ENCODE measurements around the gene B3GNT7.

B3GNT7 gene

GRCh38 chr2:231384109-231384435, 11.4 kb upstream of the B3GNT7 start:
- no peak for DNase-seq (ENCODE audit: low read depth in 2 of 2)

GRCh38 chr2:231384970-231385369, 10.5 kb upstream of the B3GNT7 start:
- no peak for DNase-seq (ENCODE audit: low read depth in 2 of 2)

DNA sequence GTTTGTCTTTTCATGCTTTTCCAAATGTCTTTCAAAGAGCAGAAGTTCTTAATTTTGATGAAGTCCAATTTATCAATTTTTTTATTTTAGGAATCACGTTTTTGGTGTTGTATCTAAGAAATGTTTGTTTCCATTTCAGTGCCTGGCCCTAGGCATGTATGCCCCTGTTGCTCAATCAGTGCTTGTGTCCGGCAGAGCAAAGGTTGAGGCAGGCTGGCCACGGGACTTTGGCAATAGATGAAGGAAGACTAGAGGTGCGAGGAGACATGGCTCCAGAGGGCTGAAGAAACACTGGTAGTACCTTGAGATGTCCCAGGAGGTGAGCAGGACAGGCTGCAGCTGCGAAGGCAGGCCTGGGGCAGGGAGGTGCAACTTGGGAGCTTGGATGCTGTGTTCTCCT, 10.1 kb upstream of the B3GNT7 start:
- no peak for DNase-seq (ENCODE audit: low read depth in 2 of 2)

DNA sequence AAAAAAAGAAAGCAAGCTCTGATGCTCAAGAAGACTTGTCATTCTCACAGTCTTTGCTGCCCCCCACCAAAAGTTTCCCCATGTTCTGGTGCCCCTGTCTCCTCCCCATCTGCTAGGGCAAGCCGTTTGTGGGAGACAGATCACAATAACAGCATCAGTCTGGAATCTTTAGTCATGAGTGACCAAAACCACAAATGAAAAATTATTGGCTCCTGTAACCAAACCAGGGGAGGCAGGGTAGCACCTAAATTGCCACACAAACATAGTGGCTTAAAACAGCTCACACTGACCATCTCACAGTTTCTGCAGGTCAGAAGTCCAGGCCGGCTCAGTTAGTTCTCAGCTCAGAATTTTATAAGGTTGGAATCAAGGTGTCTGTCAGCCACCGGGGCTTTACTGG, 9.1 kb upstream of the B3GNT7 start:
- DNase-seq (ENCODE audit: low read depth in 2 of 2): no peak

DNA sequence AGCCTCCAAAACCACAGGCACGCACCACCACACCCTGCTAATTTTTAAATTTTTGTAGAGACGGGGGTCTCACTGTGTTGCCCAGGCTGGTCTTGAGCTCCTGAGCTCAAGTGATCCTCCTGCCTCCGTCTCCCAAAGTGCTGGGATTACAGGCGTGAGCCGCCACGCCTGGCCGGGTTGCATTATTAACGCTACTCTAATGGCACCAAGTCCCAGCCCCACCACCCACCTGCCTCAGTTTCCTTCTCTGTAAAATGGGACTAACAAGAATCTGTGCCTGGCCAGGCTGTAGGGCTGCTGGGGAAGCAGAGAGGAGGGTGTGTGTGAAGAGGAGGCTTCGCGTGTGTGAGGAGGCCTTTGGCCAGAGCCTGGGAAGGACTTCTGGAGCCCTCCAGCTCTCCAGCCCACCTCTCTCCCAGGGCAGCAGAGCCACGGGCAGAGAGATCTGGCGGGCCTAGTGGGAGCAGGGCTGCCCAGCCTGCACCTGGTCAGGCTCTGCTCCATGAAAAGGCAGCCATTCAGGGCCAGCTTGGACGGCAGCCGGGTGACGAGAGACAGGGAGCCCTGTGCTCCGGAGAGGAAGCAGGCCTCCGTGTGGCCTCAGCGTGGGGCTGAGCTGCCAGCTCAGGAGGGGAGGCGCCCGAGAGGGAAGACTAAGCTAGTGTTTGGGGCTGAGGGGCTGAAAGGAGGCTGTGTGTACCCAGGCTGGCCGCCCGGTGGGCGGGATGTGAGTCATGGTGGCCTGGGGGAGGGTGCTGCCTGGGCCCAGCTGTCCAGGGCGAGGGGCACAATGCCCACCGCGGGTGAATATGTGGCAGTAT, 7.4 kb upstream of the B3GNT7 start:
- DNase-seq (ENCODE audit: low read depth in 2 of 2): no peak

DNA sequence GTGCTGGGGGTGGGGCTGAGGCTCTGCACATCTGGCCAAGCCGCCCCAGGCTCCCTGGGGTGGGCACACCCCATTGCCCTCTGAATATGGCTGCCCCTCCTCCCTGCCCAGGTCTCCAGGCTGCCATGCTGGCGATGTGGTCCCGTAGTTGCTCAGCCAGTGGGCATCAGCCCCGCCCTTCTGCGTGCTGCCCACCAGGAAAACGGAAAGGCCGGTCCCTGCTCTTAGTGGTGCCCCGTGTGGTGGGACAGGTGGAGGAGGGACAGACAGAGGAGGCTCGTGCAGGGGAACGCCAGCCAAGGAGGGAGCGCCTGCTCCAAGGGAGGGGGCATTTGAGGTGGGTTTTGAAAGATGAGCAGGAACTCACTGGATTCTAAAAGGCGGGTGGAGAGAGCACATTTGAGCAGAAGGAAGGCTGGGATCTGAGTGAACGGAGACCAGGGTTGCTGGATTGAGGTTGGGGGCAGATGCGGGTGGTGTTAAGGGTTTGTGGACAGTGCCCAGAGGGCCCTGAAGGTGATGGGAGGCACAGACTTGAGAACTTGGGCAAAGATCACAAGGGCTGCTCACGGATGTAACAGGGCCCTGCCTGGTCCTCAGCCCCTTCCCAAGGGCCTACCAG, 6.7 kb upstream of the B3GNT7 start:
- DNase-seq (ENCODE audit: low read depth in 2 of 2): no peak

DNA sequence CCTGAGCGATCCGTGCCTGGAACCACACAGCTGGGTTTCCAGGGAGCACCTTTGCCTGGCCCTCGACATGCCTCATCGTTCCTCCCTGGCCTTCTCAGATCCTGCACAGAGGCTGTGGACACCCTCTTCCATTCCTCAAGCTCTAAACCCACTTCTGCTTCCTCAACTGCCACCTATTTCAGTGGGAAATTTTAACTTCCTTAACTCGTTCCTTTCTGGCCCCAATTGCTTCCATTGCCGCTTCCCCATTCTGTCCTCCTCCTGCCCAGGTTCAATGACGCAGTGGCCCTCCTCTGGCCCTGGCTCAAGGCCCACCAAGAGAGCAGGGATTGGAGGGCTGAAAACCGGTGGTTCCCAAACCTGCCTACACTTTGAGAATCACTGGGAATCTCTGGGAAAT, 4.8 kb upstream of the B3GNT7 start:
- no peak for DNase-seq (ENCODE audit: low read depth in 2 of 2)

GRCh38 chr2:231391981-231392380, 3.5 kb upstream of the B3GNT7 start:
- no peak for DNase-seq (ENCODE audit: low read depth in 2 of 2)

- DNase-seq (ENCODE audit: low read depth in 2 of 2): no peak
These were observed 2.9 kb upstream of the B3GNT7 start for GRCh38 chr2:231392431-231393148.

GRCh38 chr2:231393149-231394131, 2.1 kb upstream of the B3GNT7 start:
- no peak for DNase-seq (ENCODE audit: low read depth in 2 of 2)

DNA sequence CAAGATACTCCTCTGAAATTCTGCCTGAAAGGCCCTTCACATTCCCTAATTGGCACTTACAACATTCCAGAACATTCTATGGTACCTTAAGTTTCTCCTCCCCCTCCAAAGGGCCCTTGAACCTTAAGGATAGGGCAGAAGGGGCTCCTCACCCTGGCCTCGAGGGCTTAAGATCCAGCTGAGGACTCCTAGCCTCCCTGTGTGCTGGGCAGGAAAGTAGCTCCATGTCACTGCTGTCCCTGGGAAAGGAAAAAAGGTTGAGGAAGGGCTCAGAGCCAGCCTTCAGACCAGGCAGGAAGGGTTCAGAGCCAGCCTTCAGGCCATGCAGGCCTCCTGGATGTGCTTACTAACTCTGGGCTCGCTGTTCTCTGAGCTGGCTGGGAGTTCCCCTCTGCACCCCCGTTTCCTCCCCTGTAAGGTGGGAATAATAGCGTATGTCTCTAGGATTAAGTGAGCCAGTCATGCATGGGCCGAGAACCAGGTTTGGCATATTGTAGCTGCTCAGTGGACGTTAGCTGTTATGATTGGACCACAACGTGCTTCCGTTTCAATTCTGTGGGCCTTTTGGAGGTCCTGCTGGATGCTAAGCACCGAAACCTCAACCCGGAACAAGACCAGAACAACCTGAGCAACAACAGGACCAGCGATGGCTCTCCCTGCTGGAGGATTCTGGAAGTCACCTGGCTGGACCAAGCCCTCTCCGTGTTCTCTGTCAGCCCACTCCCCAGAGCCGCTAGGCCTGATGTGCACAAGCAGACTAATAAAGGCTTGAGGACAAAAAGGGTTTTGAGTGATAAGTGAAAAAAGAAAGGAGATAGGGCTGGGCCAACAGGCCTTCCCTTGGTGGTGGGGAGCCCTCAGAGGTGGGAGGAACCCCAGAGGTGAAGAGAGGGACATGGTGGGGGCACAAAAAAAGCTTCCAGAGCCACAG, 1.0 kb upstream of the B3GNT7 start:
- no peak for DNase-seq (ENCODE audit: low read depth in 2 of 2)

GRCh38 chr2:231396058-231396821, 730 bp downstream of the B3GNT7 start:
- DNase-seq (ENCODE audit: low read depth in 2 of 2): no peak

DNA sequence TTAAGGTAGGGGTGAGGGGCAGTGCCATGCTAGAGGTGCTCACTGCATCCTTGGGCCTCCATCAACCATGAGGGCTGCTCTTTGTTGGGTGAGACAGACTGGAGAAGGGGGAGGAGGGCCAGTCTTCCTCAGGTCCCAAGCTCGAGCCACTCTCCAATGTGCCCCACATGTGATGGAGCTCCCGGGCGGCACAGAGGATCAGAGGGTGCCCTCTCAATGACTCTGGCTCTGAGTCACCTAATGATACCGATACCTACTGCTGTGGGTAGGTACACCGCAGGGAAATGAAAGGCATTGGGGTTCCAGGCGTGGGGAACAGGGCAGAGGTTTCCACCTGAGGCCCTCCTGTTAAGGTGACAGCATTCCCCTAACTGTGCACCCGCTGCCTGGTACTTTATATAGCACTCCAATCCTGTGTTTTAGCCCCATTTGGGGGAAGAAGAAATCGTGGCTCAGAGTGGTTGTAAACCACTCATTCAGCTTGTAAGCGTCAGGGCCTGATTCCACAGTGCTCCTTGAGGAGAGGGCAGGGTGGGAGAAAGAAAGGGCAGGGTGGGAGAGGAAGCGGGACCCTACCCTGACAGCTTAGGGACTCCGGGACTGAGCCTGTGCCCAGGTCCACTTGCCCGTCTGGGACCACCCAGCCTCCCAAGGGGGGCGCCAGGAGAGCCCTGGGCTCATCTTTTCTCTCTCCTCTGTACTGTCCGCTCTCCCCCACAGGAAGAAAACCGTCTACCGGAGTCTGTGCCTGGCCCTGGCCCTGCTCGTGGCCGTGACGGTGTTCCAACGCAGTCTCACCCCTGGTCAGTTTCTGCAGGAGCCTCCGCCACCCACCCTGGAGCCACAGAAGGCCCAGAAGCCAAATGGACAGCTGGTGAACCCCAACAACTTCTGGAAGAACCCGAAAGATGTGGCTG, 1.8 kb downstream of the B3GNT7 start:
- no peak for DNase-seq (ENCODE audit: low read depth in 2 of 2)

GRCh38 chr2:231397928-231398294, 2.4 kb downstream of the B3GNT7 start:
- no peak for DNase-seq (ENCODE audit: low read depth in 2 of 2)

DNA sequence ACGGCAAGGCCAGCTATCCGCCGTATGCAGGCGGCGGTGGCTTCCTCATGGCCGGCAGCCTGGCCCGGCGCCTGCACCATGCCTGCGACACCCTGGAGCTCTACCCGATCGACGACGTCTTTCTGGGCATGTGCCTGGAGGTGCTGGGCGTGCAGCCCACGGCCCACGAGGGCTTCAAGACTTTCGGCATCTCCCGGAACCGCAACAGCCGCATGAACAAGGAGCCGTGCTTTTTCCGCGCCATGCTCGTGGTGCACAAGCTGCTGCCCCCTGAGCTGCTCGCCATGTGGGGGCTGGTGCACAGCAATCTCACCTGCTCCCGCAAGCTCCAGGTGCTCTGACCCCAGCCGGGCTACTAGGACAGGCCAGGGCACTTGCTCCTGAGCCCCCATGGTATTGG, 3.1 kb downstream of the B3GNT7 start:
- DNase-seq (ENCODE audit: low read depth in 2 of 2): no peak

DNA sequence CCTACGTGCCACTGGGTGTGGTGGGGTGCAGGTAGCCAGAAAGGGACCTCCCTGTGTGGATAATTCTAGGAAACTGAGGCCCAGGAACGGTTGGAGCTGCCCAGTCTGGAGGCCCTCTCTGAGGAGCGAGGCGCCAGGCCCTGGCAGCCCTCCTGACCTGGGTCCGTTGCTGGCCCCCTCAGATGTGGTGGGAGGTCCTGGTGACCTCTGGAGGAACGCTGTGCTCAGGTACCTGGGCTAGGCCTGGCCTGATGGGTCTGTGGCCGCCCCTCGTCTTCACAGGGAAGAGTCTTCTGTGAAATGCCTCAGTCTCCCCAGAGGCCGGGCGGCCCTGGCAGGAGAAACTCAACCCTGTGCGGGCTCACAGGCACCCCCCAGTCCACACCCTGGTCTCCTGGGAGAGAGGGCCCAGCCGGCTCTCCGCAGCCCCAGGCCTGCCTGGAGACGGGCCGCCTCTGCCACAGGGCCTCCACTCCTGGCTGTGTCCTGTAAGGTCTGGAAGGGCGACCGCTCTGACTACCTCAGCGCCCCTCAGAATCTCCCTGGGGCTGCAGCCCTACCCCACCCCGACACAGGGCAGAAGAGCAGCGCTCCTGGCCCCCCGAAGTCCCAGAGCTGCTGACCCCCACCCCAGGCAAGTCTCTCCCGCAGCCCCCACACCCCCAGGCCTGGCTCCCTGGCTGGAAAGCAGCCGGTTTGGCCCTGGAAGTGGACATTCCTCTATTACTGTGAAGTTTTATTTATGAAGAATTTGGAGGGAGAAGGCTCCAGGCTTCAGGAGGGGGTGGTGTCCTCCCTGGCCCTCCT, 3.7 kb downstream of the B3GNT7 start:
- DNase-seq (ENCODE audit: low read depth in 2 of 2): no peak

DNA sequence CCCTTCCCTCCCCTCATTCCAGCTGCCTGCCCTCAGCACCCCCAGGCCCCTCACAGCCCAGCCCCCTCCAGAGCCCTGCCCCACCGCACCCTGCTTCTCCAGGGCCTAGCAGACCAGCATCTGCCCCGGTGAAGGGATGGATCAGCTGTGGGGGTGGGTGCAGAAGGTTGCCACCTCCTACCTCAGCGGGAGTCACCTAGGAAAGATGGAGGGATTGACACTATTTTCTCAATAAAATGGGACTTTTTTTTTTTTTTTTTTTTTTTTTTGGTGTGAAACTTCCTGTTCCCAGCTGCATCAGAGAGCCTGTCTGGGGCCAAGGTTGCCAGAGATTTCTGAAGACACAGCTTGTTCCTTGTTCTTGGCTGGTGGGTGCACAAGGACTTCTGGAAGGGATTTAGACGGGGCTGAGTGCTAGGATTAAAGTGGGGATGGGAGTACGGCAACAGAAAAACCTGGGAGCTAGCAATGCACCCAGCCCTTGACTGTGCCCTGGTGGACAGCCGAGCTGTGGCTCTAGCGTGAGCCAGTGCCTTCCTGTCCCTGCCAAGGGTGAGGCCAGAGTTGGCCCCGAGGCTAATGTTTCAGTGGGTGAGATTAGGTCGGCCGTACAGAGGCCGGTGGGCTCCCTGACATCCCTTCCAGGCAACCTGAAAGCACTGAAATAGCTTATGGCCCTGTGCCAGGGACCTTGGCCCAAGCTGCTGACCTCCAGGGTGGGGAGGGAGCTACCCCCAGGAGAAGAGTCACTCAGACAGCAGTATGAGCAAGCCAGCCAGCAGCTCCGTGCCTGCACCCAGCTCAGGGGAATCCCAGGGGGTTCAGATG, 4.6 kb downstream of the B3GNT7 start:
- DNase-seq (ENCODE audit: low read depth in 2 of 2): no peak

Data from stimulated activated CD4-positive, alpha-beta T cell treated with anti-CD3 and anti-CD28 coated beads, Interleukin-1b, Interleukin-23, amount 100 ng/mL, for 4 hours (primary cell).